ENCODE results near the gene AKNAD1.

The AKNAD1 gene

GRCh38 chr1:108863984-108864383, 7.1 kb upstream of the AKNAD1 start (continued):
- TF ChIP-seq POU6F1 (CRISPR knock-in tag; IDR thresholded peaks at IDR 0.05; ENCODE audit: borderline replicate concordance, low read depth) (no peak), ISL1 (CRISPR knock-in tag; IDR thresholded peaks at IDR 0.05) (no peak), PPARA (CRISPR knock-in tag; IDR thresholded peaks at IDR 0.05; ENCODE audit: borderline replicate concordance) (no peak), ZFP3 (CRISPR knock-in tag; IDR thresholded peaks at IDR 0.05) (no peak), GLIS3 (CRISPR knock-in tag; IDR thresholded peaks at IDR 0.05) (no peak), CSDC2 (CRISPR knock-in tag; IDR thresholded peaks at IDR 0.05) (no peak), TCF4 (CRISPR knock-in tag; IDR thresholded peaks at IDR 0.05; ENCODE audit: borderline replicate concordance) (no peak), ZC3H10 (CRISPR knock-in tag; IDR thresholded peaks at IDR 0.05) (no peak)

GRCh38 chr1:108862698-108863477, 6.0 kb upstream of the AKNAD1 start:
- no peak for ATAC-seq
- TF ChIP-seq ZNF70 (CRISPR knock-in tag; IDR thresholded peaks at IDR 0.05): no peak

DNA sequence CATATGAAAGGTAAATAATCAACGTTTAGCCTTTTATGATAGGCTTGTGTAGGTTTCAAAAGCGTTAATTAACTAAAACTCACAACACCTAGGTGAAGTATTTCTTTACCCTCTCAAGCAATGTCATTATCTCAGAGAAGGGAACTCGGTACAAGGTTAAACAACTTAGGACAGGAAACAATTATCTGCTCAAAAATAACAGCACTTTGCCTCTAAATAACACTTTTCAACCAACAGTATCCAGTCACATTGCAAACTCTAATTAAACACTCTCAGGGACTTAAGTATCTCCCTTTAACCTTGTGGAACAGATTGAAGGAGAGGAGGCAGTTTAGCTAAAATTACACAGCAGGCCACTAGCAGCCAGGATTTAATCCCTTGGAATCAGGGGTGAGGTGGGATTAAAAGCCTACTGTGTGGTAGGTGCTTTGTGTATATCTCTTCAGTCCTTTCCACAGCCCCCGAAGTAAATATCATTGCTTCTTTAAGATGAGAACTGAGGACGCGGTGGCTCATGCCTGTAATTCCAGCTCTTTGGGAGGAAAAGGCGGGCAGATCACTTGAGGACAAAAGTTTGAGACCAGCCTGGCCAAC, 5.2 kb upstream of the AKNAD1 start:
- TF ChIP-seq ZFP3 (CRISPR knock-in tag; IDR thresholded peaks at IDR 0.05) (no peak), TOX (CRISPR knock-in tag; IDR thresholded peaks at IDR 0.05; ENCODE audit: borderline replicate concordance) (no peak), ZC3H10 (CRISPR knock-in tag; IDR thresholded peaks at IDR 0.05) (no peak), ZNF565 (CRISPR knock-in tag; conservative IDR thresholded peaks at IDR 0.05; ENCODE audit: low read depth) (no peak), TSHZ2 (CRISPR knock-in tag; IDR thresholded peaks at IDR 0.05) (no peak)
- TF ChIP-seq, protein P1, sequence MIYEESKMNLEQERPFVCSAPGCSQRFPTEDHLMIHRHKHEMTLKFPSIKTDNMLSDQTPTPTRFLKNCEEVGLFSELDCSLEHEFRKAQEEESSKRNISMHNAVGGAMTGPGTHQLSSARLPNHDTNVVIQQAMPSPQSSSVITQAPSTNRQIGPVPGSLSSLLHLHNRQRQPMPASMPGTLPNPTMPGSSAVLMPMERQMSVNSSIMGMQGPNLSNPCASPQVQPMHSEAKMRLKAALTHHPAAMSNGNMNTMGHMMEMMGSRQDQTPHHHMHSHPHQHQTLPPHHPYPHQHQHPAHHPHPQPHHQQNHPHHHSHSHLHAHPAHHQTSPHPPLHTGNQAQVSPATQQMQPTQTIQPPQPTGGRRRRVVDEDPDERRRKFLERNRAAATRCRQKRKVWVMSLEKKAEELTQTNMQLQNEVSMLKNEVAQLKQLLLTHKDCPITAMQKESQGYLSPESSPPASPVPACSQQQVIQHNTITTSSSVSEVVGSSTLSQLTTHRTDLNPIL (CRISPR knock-in tag; IDR thresholded peaks at IDR 0.05; ENCODE audit: low read depth): no peak
- no peak for ATAC-seq

DNA sequence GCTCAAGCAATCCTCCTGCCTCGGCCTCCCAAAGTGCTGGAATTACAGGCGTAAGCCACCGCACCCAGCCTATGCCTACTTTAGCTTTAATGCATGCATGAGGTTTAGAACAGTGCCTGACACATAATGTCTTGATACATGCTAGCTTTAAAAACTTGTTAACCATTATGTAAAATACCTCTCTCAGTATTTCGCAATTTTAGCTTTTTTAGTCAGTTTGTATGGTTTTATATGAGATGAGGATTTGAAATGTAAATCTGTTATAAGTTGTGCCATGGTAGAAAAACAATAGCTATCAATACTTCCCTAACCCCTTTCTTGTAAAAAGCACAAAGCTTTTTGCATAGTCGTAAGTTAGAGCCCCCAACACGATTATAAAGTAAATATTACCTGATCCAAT, 4.7 kb upstream of the AKNAD1 start:
- no peak for ATAC-seq
- TF ChIP-seq ZFP3 (CRISPR knock-in tag; IDR thresholded peaks at IDR 0.05) (no peak), TSHZ2 (CRISPR knock-in tag; IDR thresholded peaks at IDR 0.05) (no peak), SNAI2 (CRISPR knock-in tag; IDR thresholded peaks at IDR 0.05) (no peak)

GRCh38 chr1:108860190-108860907, 3.5 kb upstream of the AKNAD1 start:
- no peak for ATAC-seq
- TF ChIP-seq, protein P2, sequence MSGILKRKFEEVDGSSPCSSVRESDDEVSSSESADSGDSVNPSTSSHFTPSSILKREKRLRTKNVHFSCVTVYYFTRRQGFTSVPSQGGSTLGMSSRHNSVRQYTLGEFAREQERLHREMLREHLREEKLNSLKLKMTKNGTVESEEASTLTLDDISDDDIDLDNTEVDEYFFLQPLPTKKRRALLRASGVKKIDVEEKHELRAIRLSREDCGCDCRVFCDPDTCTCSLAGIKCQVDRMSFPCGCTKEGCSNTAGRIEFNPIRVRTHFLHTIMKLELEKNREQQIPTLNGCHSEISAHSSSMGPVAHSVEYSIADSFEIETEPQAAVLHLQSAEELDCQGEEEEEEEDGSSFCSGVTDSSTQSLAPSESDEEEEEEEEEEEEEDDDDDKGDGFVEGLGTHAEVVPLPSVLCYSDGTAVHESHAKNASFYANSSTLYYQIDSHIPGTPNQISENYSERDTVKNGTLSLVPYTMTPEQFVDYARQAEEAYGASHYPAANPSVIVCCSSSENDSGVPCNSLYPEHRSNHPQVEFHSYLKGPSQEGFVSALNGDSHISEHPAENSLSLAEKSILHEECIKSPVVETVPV (CRISPR knock-in tag; IDR thresholded peaks at IDR 0.05): no peak
- TF ChIP-seq CSDC2 (CRISPR knock-in tag; IDR thresholded peaks at IDR 0.05) (no peak), ZFP30 (CRISPR knock-in tag; IDR thresholded peaks at IDR 0.05) (no peak), TSHZ2 (CRISPR knock-in tag; IDR thresholded peaks at IDR 0.05) (no peak), TCF4 (CRISPR knock-in tag; IDR thresholded peaks at IDR 0.05; ENCODE audit: borderline replicate concordance) (no peak), ZNF565 (CRISPR knock-in tag; conservative IDR thresholded peaks at IDR 0.05; ENCODE audit: low read depth) (no peak), PPARA (CRISPR knock-in tag; IDR thresholded peaks at IDR 0.05; ENCODE audit: borderline replicate concordance) (no peak), ZNF70 (CRISPR knock-in tag; IDR thresholded peaks at IDR 0.05) (no peak)
